ENCODE results near the gene CRHR2.

DNA sequence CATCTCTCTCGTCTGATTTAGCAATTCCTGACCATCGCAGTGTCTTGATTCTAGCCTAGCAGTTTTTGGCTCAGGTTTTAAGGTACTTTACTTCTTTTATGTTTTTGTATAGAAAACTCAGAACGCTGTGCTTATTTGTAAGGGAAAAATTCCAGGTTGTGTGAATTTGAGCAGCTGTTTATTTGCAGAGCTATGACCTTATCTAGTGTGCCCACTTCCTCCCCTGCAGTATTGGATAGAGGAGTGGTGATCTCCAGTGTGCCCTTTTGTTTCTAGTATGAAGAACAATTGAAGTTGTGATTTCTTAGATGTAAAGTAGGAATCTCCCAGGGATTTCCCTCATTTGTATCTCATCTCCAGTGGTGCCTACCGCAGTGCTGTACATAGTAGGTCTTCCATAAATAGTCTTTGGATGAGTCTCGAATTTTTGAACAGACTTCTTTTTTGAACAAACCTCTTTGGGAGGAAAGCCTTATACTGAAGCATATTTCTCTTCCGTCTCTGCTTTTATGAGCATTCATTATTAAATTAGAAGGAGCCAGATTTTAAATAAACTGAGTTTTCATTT, 47.5 kb downstream of the CRHR2 start:
- no peak for TF ChIP-seq EZH2 (IDR thresholded peaks at IDR 0.05; ENCODE audit: borderline replicate concordance, low read depth, low read length, poor library complexity, severe bottlenecking)
- TF ChIP-seq, protein P1, sequence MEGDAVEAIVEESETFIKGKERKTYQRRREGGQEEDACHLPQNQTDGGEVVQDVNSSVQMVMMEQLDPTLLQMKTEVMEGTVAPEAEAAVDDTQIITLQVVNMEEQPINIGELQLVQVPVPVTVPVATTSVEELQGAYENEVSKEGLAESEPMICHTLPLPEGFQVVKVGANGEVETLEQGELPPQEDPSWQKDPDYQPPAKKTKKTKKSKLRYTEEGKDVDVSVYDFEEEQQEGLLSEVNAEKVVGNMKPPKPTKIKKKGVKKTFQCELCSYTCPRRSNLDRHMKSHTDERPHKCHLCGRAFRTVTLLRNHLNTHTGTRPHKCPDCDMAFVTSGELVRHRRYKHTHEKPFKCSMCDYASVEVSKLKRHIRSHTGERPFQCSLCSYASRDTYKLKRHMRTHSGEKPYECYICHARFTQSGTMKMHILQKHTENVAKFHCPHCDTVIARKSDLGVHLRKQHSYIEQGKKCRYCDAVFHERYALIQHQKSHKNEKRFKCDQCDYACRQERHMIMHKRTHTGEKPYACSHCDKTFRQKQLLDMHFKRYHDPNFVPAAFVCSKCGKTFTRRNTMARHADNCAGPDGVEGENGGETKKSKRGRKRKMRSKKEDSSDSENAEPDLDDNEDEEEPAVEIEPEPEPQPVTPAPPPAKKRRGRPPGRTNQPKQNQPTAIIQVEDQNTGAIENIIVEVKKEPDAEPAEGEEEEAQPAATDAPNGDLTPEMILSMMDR (conservative IDR thresholded peaks at IDR 0.05; ENCODE audit: low read depth, low read length), result no peak

All from A673 (cell line).